ENCODE results near the gene NPAT.
A peak's percentile ranks its signal among the peaks of the same experiment; 100 is the strongest.

NPAT gene

DNA sequence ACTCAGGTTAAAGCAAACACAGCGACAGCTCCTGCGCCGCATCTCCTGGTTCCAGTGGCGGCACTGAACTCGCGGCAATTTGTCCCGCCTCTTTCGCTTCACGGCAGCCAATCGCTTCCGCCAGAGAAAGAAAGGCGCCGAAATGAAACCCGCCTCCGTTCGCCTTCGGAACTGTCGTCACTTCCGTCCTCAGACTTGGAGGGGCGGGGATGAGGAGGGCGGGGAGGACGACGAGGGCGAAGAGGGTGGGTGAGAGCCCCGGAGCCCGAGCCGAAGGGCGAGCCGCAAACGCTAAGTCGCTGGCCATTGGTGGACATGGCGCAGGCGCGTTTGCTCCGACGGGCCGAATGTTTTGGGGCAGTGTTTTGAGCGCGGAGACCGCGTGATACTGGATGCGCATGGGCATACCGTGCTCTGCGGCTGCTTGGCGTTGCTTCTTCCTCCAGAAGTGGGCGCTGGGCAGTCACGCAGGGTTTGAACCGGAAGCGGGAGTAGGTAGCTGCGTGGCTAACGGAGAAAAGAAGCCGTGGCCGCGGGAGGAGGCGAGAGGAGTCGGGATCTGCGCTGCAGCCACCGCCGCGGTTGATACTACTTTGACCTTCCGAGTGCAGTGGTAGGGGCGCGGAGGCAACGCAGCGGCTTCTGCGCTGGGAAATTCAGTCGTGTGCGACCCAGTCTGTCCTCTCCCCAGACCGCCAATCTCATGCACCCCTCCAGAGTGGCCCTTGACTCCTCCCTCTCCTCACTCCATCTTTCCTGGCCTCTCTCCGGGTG is at the start of gene NPAT, which contains the start of gene ATM:
Gene NPAT, minus strand, starts transcription at position 65 of the 774 bp plus-strand sequence. CDS start 102 bp downstream, outside the sequence.
Gene ATM, plus strand, starts transcription at position 494 of the 774 bp plus-strand sequence. CDS start 4,558 bp downstream, outside the sequence.
- peak; percentile 99 for DNase-seq

- DNase-seq, result no peak
Measured at GRCh38 chr11:108269583-108269982, 47.1 kb upstream of the NPAT start.

DNA sequence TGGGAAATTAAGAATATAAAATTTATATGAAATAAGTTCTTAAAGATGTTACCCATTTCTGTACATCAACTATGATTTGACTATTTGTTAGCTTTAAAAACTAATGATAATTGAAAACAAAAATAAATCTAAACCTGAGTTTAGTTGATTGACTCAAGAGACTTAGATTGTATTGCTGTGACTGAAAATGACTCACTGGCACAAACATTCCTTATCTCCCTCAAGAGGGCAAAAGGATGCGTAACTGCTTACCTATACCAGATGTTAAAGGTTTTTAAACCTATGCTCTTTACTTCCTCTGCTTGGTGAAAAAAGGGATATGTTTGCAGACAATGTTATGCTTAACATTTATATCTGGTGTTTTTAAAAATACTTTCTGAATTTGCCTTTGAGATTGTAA is 30.7 kb upstream of the NPAT start:
- no peak for DNase-seq

GRCh38 chr11:108246885-108247284 is 24.4 kb upstream of the NPAT start:
- DNase-seq, result no peak

DNA sequence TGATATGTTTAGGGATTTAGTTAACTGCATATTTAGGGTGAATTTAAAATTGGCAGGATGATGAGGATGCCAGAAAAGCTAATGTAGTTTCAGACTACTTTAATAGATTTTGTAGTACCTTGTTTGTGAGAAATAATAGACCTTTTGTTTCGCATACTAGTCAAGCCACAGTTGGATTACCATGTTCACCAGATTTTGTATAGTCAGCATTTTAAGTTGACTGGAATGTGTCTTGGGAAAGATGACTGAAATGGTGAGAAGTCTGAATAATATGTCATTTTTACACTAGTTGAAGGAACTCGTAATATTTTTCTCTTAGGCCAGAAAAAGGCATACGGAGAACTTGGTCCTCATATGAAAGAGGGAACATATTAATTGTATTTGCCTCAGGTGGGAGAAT is 23.9 kb upstream of the NPAT start:
- no peak for DNase-seq

GRCh38 chr11:108242422-108242821 is 20.0 kb upstream of the NPAT start:
- DNase-seq, result no peak

DNA sequence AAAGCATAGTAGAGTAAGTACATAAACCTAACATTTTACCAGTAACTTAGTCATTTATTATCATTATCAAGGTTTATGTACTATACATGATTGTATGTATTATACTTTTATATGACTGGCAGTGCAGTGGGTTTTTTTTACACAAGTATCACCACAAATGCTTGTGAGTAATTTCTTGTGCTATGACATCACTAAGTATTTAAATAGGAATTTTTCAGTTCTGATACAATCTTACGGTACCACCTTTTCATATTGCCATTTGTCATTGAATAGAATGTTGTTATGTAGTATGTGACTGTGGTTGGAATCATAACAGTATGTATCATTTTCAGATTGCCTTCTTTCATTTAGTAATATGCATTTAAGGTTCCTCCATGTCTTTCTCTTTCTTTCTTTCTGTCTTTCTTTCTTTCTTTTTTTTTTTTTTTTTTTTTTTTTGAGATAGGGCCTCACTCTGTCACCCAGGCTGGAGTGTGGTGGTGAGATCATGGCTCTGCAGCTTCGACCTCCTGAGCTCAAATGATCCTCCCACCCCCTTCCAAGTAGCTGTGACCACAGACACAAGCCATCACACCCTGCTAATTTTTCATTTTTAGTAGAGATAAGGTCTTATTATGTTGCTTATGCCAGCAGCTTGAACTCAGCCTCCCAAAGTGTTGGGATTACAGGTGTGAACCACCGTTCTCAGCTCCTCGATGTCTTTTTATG is 19.0 kb upstream of the NPAT start:
- no peak for DNase-seq

GRCh38 chr11:108239076-108239475 is 16.6 kb upstream of the NPAT start:
- DNase-seq, result no peak

GRCh38 chr11:108237058-108237481 is 14.6 kb upstream of the NPAT start:
- DNase-seq, result no peak

DNA sequence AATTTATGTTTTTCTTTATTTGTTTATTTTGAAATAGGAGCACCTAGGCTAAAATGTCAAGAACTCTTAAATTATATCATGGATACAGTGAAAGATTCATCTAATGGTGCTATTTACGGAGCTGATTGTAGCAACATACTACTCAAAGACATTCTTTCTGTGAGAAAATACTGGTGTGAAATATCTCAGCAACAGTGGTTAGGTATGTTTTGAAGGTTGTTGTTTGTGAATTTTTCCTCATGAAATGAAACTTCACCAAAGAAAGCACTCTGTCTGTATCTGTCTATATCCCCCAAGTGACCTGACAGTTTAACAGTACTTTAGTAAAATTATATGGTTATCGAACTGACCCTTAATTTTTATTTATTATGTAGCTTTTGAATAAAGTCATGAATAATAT is 13.2 kb upstream of the NPAT start:
- no peak for DNase-seq

DNA sequence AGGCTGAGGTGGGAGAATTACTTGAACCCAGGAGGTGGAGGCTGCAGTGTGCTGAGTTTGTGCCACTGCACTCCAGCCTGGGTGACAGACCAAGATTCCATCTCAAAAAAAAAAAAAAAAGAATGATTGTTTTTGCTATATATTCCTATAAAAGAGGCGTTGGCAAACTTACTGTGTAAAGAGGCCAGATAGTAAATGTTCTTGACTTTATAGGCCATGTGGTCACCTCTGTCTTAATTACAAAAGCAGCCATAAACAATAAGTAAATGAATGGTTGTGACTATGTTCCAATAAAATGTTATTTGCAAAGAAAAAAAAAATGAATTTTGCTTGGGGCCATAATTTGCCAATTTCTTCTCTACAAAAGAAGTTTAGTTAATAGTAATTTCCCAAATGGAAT is 12.8 kb upstream of the NPAT start:
- no peak for DNase-seq

- no peak for DNase-seq
Measured at GRCh38 chr11:108233277-108233945, 11.0 kb upstream of the NPAT start.

- DNase-seq, result no peak
Measured at GRCh38 chr11:108228251-108228650, 5.8 kb upstream of the NPAT start.

DNA sequence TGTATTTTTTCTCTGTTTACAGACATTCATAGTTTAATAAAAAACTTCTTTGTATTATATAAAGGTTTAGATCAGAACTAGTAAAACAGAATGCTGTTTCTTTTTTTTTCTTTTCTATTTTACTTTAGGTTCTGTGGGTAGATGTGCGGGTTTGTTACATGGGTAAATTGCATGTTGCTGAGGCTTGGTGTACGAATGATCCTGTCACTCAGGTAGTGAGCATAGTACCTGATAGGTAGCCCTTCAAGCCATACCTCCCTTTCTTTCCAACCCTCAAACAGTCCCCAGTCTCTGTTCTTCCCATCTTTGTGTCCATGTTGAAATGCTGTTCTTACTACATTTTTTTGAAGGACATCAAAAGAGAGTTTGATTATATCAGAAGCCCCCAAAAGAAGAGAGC is 3.6 kb upstream of the NPAT start:
- DNase-seq, result no peak

DNA sequence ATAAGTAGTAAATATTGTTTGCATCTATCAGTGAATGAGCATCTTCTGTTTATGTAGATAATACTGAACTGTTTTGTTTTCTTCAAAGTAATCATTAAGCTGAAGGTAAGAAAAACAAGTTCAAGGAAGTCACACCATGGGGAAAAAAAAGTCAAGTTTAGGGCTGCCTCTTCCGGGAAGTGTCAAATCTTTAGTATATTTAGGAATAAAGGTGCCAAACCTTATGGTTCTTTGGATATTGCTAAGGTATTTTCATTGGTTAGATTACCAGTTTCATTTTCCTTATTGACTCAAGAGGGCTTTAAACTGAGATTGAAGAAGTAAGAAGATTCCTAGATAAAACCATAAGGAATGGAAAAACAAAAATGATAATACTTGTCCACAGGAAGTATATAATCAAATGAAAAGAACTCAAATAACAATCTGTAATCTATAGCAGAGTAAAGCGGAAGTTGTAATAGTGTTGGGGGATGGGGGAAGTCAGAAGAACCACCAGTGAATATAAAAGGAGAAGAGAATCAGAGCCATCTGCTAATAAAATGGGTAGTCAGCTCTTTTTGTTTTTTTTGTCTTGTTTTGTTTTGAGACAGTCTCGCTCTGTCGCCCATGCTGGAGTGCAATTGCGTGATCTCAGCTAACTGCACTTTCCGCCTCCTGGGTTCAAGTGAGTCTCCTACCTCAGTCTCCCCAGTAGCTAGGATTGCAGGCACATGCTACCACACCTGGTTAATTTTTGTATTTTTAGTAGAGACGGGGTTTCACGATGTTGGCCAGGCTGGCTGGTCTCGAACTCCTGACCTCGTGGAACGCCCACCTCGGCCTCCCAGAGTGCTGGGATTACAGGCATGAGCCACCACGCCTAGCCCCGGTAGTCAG is 2.7 kb upstream of the NPAT start:
- no peak for DNase-seq

GRCh38 chr11:108224366-108224765 is 1.9 kb upstream of the NPAT start:
- no peak for DNase-seq

DNA sequence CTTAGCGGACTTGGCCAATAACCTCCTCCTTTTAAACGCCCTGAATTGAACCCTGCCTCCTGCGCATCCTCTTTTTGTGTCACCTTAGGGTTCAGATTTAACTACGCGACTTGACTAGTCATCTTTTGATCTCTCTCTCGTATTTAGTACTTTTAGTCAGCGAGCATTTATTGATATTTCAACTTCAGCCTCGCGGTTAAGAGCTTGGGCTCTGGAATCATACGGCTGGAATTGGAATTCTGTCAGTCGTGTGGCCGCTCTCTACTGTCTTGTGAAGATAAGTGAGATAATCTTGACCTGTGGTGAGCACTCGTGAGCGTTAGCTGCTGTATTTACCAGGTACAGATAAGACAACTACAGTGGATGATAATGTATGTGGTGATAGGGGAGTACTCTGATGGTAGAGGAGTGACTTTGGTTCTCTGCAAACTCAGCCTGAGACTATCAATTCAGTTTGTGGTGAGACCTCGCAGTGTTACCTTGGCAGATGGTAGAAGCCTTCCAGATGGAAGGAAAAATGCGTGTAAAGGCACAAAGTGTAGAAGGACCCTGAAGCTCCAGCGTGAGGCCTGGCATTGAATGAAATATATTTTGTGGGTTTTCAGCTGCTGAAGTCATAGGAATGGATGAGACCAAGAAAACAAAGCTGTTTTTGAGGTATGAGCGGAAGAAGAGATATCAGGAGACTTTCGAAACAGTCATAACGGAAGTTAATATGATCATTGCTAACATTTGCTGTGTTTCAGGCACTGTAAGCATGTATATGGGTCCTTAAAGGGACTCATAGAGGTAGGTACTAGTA is 1.1 kb upstream of the NPAT start:
- DNase-seq, result no peak

- DNase-seq, result peak; percentile 56
Measured at GRCh38 chr11:108221911-108222573, 396 bp downstream of the NPAT start.

- DNase-seq, result no peak
Measured at GRCh38 chr11:108221371-108221770, 1.1 kb downstream of the NPAT start.

- DNase-seq, result no peak
Measured at GRCh38 chr11:108220721-108221336, 1.6 kb downstream of the NPAT start.

All from NCI-H345 (cell line).